ENCODE measurements around the gene SLC37A3.

The SLC37A3 gene

DNA sequence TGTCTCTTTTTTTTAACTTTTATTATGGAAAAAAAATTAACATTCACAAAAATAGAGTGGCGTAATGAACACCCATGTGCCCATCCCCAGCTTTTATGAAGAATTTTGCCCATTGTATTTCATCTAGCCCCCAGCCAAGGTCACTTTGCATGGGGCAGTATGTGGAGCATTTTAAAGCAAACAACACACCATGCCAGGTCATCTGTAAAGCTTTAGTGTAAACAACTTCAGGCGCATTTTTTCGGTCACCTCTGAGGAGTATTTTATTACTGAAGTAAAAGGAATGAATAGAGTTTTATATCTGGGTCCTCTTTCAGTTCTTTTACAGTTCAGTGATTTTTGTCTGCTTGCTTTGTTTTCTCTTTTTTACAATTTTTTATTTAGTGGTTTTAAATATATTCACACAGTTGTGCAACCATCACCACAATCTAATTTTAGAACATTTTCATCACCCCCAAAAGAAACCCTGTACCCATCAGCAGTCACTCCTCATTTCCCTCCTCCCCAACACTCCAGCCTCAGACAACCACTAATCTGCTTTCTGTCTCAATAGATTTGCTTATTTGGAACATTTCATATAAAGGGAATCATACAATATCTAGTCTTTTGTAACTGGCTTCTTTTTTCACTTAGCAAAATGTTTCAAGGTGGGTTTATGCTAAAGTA, 87.9 kb downstream of the SLC37A3 start:
- DNase-seq: no peak

DNA sequence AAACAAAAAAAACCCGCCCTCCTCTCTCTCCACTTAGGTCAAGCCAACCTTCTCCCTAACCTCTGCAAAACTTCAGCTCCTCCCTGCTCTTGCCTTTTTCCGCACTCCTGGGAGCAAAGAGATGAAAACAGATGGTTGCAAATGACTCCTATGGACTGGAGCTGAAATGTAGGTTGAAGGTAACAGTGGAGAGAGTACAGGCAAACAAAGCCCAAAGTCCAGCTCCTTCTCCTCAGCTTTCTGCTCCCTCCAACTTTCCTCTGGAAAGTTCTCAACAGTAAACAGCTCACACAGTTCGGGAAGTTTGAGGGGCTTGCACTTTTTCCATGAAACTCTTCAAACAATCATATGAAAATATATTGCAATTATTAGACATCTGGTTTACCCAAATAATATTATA, 90.3 kb downstream of the SLC37A3 start:
- no peak for DNase-seq

DNA sequence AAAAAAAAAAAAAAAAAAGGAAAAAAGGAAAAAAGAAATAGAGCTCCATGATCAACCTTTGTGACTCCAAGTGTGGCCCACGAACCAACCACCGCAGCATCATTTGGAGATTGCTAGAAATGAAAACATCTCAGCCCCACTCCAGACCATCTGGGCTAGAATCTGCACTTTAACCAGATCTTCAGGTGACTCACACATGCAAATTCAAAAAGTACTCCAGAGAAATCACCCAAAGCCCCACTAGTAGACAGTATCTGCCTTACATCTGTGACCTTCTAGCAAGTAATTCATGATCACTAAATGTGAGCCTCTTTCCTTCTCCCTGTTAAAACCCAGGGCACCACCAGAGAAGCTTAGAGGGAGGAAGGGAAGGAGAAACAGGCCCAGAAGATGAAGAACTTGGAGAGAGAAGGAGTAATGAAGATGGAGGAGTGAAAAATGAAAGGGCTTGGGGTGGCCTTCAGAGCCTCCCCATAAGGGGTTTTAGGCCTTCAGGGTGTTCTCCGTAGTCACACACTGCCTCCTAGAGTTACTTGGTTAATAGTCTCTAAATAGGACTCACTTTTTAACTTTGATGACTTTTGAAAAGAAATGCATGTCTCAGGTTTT, 94.0 kb downstream of the SLC37A3 start:
- no peak for DNase-seq

DNA sequence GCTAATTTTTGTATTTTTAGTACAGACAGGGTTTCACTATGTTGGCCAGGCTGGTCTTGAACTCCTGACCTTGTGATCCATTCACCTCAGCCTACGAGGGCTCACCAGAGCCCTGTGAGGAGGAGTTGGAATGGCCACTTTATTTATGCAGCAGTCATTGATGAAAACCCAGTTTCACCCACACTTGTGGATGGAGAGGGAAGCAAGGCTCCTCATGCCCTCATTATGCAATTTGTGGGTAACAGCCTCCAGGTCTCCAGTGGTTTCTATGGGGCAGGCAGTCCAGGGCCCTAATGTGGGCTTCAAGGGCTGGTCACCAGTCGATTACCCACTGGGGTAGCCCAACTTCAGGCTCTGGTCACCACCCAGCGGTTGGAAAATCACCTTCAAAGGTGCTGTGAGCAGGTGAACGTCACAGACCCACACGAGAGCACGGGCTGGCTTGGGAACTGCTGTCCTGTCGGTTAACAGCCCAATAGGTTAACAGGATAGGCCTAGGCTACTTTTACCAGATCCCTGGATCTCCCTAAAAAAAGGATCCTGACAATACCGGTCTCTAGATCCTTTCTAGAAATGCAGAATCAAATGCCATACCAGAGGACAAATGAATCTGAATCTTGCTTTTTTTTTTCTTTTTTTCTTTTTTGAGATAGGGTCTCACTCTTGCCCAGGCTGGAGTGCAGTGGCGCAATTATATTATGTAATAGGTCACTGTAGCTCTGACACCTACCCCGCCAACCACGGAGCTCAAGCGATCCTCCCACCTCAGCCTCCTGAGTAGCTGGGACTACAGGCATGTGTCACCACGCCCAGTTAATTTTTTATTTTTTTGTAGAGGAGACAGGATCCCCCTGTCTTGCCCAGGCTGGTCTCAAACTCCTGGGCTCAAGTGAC, 97.8 kb downstream of the SLC37A3 start:
- DNase-seq: no peak

DNA sequence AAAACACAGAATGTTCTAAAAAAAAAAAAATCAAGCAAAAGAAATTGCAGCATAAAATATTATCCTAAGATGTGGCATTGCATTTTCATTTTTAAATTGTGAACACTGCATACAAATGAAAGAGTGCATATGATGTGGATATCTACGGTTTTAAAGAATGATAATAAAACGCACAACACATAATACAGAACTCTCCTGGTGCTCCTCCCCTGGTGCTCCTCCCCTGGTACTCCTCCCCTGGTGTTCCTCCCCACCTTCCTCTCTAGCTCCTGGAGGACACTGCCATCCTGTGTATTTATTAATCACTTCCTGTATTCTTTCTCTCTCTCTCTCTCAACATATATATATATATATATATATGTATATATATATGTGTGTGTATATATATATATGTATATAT, 100.1 kb downstream of the SLC37A3 start:
- DNase-seq: no peak

DNA sequence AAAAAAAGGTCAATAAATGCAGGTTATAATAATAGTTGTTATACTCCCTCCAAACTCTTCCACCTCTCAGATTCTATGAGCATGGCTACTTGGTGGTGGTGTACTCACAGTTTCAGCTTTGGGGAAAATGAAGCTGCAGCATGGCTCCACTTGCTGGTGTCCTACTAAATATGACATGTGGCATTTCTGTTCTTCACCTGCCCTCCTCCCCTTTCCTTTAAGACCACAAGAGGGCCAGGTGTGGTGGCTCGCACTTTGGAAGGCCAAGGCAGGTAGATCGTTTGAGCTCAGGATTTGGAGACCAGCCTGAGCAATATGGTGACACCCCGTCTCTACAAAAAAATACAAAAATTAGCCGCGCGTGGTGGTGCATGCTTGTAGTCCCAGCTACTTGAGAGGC, 101.1 kb downstream of the SLC37A3 start:
- no peak for DNase-seq

DNA sequence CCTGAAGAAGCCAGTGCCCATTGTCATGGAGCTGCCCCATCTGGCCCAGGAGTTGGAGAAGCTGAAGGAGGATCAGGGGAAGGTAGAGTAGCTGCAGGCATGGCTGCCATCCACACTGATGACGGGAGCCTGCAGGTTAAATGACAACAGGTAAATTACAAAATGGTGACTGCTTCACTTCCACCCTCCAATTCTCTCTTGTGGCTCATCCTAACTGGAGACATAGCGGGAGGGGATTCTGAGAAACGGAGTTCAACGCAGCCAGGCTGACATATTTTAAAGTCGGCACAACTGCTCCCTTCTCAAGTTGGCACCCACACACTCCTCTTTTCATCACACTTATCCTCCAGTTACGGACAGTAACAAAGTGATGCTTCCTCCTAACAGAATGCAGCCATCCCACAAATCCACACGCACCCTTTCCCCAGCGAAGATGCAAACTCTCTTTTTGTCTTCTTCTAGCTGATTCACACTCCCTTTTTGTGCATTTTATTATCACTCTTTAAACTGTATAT, 103.0 kb downstream of the SLC37A3 start:
- DNase-seq: no peak

DNA sequence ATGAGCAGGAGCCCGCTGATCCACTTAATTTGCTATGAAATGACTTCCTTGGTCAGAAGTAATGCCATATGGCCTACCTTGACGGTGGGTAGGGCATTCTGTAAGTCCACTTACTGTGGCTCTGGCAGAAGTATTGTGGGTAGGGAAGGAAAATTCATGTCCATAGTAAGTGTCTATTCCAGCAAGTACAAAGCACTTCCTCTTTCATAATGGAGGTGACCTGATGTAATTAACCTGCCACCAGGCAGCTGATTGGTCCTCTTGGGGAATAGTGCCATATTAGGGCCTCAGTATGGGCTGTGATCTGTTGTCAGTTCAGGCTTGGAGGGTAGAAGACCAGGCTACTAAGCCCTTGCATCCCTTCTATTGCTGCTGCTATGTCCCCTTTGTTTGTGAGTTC, 103.9 kb downstream of the SLC37A3 start:
- no peak for DNase-seq

DNA sequence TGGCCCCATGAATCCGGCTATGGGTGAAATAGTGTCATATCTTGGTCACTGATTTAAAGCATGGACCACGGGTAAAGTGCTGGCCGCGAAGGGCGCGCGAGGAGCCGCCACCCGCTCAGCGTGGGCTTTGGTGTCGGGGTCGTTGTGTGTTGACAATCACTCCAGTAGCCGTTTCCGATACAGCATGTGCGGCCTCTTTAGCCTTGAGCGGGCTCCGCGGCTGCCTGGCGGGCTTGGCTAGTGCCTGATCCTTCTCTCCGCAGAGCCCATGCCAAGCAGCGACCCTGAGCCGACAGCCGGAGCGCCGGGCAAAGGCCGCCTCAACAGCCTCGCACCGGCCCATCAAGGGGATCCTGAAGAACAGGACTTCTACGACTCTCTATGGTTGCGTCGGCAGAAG, 105.9 kb downstream of the SLC37A3 start:
- DNase-seq: no peak

DNA sequence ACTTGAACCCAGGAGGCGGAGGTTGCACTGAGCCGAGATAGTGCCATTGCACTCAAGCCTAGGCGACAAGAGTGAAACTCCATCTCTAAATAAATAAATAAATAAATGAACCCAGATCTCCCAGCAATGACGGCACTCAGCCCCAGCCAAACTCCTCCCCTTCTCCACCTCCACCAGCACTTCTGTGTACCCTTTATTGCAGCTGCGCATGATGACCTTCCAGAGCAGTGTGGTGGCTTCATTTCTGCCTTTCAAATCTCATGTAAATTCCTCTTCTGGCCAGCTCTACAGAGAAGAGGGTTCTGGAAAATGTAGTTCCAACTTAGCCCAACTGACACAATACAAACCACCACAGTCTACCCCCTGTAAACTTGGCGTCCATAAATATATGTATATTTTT, 108.5 kb downstream of the SLC37A3 start:
- no peak for DNase-seq

DNA sequence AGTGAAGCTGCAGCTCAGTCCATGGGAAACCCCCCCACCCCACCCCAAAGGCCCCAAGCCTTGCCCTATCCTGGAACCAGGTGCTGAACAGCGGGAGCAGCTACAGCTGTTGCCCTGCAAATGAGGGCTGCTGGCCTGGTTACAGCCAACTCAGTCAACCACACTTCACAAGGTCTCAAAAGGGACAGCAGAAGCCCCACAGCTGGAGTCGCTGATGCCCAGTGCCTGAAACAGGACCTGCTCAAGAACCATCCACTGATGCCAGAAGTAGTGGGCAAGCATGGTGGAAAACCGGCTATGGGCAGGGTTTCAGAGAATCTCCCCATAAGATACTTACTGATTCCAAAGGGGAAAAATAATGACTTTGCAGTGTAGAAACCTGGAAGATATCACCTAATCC, 110.3 kb downstream of the SLC37A3 start:
- no peak for DNase-seq

DNA sequence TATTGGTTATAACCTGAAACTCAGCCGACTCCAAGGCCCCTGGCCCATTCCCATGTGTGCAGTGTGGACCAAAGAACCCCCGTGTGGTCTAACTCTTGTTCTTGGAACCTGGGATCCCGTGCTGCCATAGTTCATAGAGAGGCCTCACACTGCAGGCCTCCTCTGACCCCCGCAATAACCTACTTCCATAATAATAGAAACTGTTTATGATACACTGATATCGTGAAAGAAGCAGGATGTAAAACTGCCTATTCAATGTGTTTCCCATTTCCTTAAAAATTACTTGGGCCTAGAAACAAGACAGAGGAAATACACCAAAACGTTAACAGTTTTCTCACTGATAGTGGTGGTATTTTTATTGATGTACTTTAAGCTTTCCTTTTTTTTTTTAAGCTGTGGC, 112.4 kb downstream of the SLC37A3 start:
- DNase-seq: no peak

DNA sequence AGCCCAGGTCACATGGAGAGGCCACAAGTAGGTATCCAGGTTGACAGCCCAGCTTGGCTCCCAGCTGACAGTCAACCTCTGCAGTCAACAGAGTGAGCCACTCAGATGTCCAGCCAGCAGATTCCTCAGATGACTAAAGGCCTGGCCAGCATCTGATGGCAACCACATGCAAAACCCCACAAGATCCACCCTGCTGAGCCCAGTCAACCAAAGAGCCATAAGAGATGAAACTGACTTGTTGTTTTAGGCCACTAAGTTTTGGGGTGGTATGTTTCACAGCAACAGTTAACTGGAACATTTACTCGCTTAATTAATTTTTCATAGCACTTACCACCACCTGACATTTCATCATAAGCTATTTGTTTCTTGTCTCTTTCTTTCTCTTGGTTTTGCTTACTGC, 114.3 kb downstream of the SLC37A3 start:
- DNase-seq: no peak

Measured in right forelimb (tissue), 1 donor.